Osteoblast (primary cell): Measurements from ENCODE around the gene KIAA0753. TPM values are rescaled to one million over a fixed set of nuclear protein-coding genes. Genes with fewer than 3 reads are reported as not detected.

Experiments used
- DNase-seq: peaks from one replicate; pipeline ENCODE4 v3.0.0; 2011; ENCODE audit warnings: low spot score, mixed read lengths; ENCODE audit not compliant: insufficient read length; ENCODE audit errors: missing footprints
- H2AFZ ChIP-seq: 2 replicates; pipeline ENCODE4 v1.6.0; 2011; ENCODE audit warnings: mild to moderate bottlenecking, low read length
- H3K27ac ChIP-seq: 2 replicates; pipeline ENCODE4 v1.5.1; 2011; ENCODE audit warnings: mild to moderate bottlenecking, low read depth, low read length, moderate library complexity
- H3K27me3 ChIP-seq: 2 replicates; pipeline ENCODE4 v1.6.0; 2012; ENCODE audit warnings: mild to moderate bottlenecking, control low read depth, inconsistent platforms, low read length, moderate library complexity; ENCODE audit not compliant: insufficient read depth
- H3K36me3 ChIP-seq: 2 replicates; pipeline ENCODE4 v1.5.1; 2011; ENCODE audit warnings: mild to moderate bottlenecking, low read length, control low read depth, moderate library complexity; ENCODE audit not compliant: insufficient read depth
- H3K4me1 ChIP-seq: 2 replicates; pipeline ENCODE4 v1.5.1; 2011; ENCODE audit warnings: mild to moderate bottlenecking, low read length, control low read depth, moderate library complexity; ENCODE audit not compliant: insufficient read depth
- H3K4me2 ChIP-seq: 2 replicates; pipeline ENCODE4 v1.6.0; 2011; ENCODE audit warnings: mild to moderate bottlenecking, low read length; ENCODE audit not compliant: insufficient read depth
- H3K4me3 ChIP-seq: fragments of 200-600 bp; sonication (generic); 3 replicates; pipeline ENCODE4 v1.5.1; 2012; ENCODE audit warnings: mild to moderate bottlenecking, low read length, inconsistent platforms; ENCODE audit not compliant: insufficient read depth
- H3K79me2 ChIP-seq: 2 replicates; pipeline ENCODE4 v1.6.0; 2012; ENCODE audit warnings: mild to moderate bottlenecking, low read length, control low read depth, inconsistent platforms; ENCODE audit not compliant: insufficient read depth
- H3K9me3 ChIP-seq: 2 replicates; pipeline ENCODE4 v1.5.1; 2011; ENCODE audit warnings: low read depth, low read length, control low read depth
- H4K20me1 ChIP-seq: 2 replicates; pipeline ENCODE4 v1.6.0; 2012; ENCODE audit warnings: mild to moderate bottlenecking, low read length, control low read depth; ENCODE audit not compliant: insufficient read depth
- CTCF ChIP-seq: IDR thresholded peaks from 2 replicates; pipeline ENCODE4 v1.5.1; 2011; ENCODE audit warnings: mild to moderate bottlenecking, low read depth, low read length, moderate library complexity; ENCODE audit errors: extremely low read depth
- total RNA-seq: library from RNA; depleted of rRNA; stranded (reverse); fragments of >200 nt; gene quantifications from 2 replicates; pipeline ENCODE4 v1.2.3, GENCODE V29; 2012

Gene KIAA0753
- total RNA-seq, 1 donor: 17.0 TPM

- DNase-seq: no peak
- H3K4me2 ChIP-seq: peak overlapping the region; percentile 39
- H2AFZ ChIP-seq: no peak overlapping the region
- no peaks in the 10 kb centered on the region for H4K20me1 ChIP-seq
- peak overlapping the region; percentile 52 for H3K27ac ChIP-seq
- H3K27me3 ChIP-seq: no peaks in the 10 kb centered on the region
- no peaks in the 10 kb centered on the region for H3K9me3 ChIP-seq
- no peak for TF ChIP-seq CTCF
- peaks cover 15% of the 10 kb centered on the region for H3K79me2 ChIP-seq
- peaks cover 21% of the 10 kb centered on the region for H3K4me1 ChIP-seq
- peaks cover 43% of the 10 kb centered on the region for H3K36me3 ChIP-seq
- H3K4me3 ChIP-seq: no peak overlapping the region
Observed at GRCh38 chr17:6623941-6624340, 16.6 kb downstream of the KIAA0753 start.

- Histone ChIP-seq H3K9me3 (no peaks in the 10 kb centered on the region), H3K27ac (no peak overlapping the region), H3K36me3 (peaks cover 56% of the 10 kb centered on the region), H3K4me2 (no peak overlapping the region), H3K27me3 (no peaks in the 10 kb centered on the region), H4K20me1 (no peaks in the 10 kb centered on the region), H3K4me3 (no peak overlapping the region), H2AFZ (no peak overlapping the region), H3K79me2 (peaks cover 8% of the 10 kb centered on the region), H3K4me1 (peaks cover 2% of the 10 kb centered on the region)
- no peak for DNase-seq
- no peak for TF ChIP-seq CTCF
Observed at GRCh38 chr17:6611231-6611630, 29.3 kb downstream of the KIAA0753 start.

GRCh38 chr17:6610011-6610410, 30.5 kb downstream of the KIAA0753 start:
- Histone ChIP-seq H3K27me3 (no peaks in the 10 kb centered on the region), H3K9me3 (no peaks in the 10 kb centered on the region), H2AFZ (no peak overlapping the region), H3K4me3 (no peak overlapping the region), H3K27ac (no peak overlapping the region), H3K79me2 (peaks cover 8% of the 10 kb centered on the region), H3K4me1 (peaks cover 2% of the 10 kb centered on the region), H3K36me3 (peaks cover 61% of the 10 kb centered on the region), H4K20me1 (no peaks in the 10 kb centered on the region), H3K4me2 (no peak overlapping the region)
- no peak for TF ChIP-seq CTCF
- no peak for DNase-seq

GRCh38 chr17:6608321-6608720, 32.2 kb downstream of the KIAA0753 start:
- Histone ChIP-seq H3K9me3 (no peaks in the 10 kb centered on the region), H3K27ac (peak overlapping the region; percentile 5), H3K27me3 (no peaks in the 10 kb centered on the region), H3K4me3 (no peak overlapping the region), H3K79me2 (peaks cover 2% of the 10 kb centered on the region), H2AFZ (no peak overlapping the region), H3K4me2 (no peak overlapping the region), H3K4me1 (peaks cover 2% of the 10 kb centered on the region), H4K20me1 (peaks cover 4% of the 10 kb centered on the region), H3K36me3 (peaks cover 73% of the 10 kb centered on the region)
- DNase-seq: no peak
- TF ChIP-seq CTCF: no peak
